ENCODE data around the gene TXNIP. TPM values are rescaled to one million over a fixed set of nuclear protein-coding genes. Genes with fewer than 3 reads are reported as not detected.

Gene TXNIP
- total and polyA plus RNA-seq, 2 donors from 2014 or later: 356 to 1,197 TPM

DNA sequence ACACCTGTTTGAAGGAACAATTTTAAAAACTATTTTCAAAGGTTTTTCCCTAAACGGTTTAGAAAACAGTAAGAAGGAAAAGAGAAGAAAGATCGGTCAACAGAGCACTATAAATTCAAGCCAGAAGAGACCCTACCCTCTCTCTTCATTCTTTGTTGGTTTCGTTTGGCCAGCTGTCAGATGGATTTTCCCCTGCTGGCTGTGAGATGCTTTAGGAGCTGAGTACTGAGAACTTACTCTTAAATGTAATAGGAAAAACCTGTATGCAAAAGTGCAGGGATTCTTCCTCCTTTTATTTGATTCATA, 1.3 kb upstream of the TXNIP start:
- no peaks in the 10 kb centered on the region for H3K27me3 ChIP-seq (ENCODE audit: control insufficient read depth, insufficient read depth, low read length)
- peak overlapping the region in 2 of 3 donors; percentile 81 to 91 for H3K9ac ChIP-seq (ENCODE audit: low read length in 3 of 3)
- peak overlapping the region; percentile 90 to 99 for H3K27ac ChIP-seq (ENCODE audit: low read depth in 2 of 2, low read length in 2 of 2)
- H3K4me1 ChIP-seq (ENCODE audit: control insufficient read depth in 2 of 3, insufficient read depth in 2 of 3, low read depth in 1 of 3, low read length in 3 of 3): peaks cover 7 to 13% (median 11%) of the 10 kb centered on the region in 3 donors
- DNase-seq (peak in 2 of 5 donors; percentile 63 to 85), FAIRE-seq (no peak)
- intact Hi-C loops (cut with DNase I): no loop called here
- TF ChIP-seq, protein P1, sequence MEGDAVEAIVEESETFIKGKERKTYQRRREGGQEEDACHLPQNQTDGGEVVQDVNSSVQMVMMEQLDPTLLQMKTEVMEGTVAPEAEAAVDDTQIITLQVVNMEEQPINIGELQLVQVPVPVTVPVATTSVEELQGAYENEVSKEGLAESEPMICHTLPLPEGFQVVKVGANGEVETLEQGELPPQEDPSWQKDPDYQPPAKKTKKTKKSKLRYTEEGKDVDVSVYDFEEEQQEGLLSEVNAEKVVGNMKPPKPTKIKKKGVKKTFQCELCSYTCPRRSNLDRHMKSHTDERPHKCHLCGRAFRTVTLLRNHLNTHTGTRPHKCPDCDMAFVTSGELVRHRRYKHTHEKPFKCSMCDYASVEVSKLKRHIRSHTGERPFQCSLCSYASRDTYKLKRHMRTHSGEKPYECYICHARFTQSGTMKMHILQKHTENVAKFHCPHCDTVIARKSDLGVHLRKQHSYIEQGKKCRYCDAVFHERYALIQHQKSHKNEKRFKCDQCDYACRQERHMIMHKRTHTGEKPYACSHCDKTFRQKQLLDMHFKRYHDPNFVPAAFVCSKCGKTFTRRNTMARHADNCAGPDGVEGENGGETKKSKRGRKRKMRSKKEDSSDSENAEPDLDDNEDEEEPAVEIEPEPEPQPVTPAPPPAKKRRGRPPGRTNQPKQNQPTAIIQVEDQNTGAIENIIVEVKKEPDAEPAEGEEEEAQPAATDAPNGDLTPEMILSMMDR (IDR thresholded peaks at IDR 0.05; ENCODE audit: borderline replicate concordance, extremely low read depth, insufficient read depth): no peak
- H3K36me3 ChIP-seq (ENCODE audit: control insufficient read depth in 2 of 3, insufficient read depth in 3 of 3, low read length in 3 of 3): peaks cover 21 to 35% (median 28%) of the 10 kb centered on the region in 3 donors
- H3K4me3 ChIP-seq (ENCODE audit: low read length in 3 of 3): peak overlapping the region in 2 of 3 donors; percentile 90 to 98
- H3K9me3 ChIP-seq (ENCODE audit: control insufficient read depth in 2 of 3, insufficient read depth in 1 of 3, low read length in 3 of 3): no peaks in the 10 kb centered on the region

DNA sequence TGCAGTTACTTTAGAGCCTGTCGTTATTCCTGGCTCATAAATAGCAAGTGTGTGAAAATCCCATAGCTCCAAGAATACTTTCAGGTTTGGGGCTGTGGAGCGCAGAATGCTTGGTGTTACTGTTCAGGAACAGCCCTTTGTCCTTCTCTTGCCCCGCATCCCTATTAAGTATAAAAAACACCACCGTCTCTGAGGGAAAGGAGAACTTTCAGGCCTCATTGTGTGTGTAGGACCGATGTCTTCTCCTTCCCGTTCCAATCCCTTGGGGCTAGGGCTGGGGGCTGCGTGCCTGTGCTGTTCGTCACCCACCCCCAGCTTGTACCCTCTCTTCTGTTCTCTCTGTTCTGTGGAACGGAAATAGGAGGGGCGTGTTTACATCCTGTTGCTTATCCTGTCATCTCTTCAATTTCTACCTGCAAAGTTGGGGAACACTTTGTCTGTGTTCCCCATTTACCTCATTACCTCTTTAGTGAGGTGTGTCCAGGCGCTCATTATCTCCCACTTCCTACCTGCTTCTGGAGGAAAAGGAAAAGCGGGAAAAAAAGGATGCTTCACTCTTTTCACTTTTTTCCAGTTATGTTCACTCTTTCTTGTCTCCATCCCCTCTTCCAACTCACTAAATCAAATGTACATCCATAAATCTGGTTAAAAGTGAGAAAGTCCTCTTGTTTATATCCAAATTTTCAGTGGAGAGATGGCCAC, 788 bp upstream of the TXNIP start:
- H3K4me1 ChIP-seq (ENCODE audit: control insufficient read depth in 2 of 3, insufficient read depth in 2 of 3, low read depth in 1 of 3, low read length in 3 of 3): peaks cover 7 to 16% (median 11%) of the 10 kb centered on the region in 3 donors
- no peaks in the 10 kb centered on the region for H3K27me3 ChIP-seq (ENCODE audit: control insufficient read depth, insufficient read depth, low read length)
- intact Hi-C loops (cut with DNase I): no loop called here
- H3K9ac ChIP-seq (ENCODE audit: low read length in 3 of 3): peak overlapping the region; percentile 81 to 91 (median 91)
- peak overlapping the region; percentile 90 to 98 (median 93) for H3K4me3 ChIP-seq (ENCODE audit: low read length in 3 of 3)
- H3K9me3 ChIP-seq (ENCODE audit: control insufficient read depth in 2 of 3, insufficient read depth in 1 of 3, low read length in 3 of 3): no peaks in the 10 kb centered on the region
- H3K36me3 ChIP-seq (ENCODE audit: control insufficient read depth in 2 of 3, insufficient read depth in 3 of 3, low read length in 3 of 3): peaks cover 23 to 39% (median 31%) of the 10 kb centered on the region in 3 donors
- FAIRE-seq (no peak), DNase-seq (peak in 3 of 5 donors; percentile 62 to 86 (median 76))
- H3K27ac ChIP-seq (ENCODE audit: low read depth in 2 of 2, low read length in 2 of 2): peak overlapping the region; percentile 90 to 99
- TF ChIP-seq, protein P1 (IDR thresholded peaks at IDR 0.05; ENCODE audit: borderline replicate concordance, extremely low read depth, insufficient read depth): no peak

DNA sequence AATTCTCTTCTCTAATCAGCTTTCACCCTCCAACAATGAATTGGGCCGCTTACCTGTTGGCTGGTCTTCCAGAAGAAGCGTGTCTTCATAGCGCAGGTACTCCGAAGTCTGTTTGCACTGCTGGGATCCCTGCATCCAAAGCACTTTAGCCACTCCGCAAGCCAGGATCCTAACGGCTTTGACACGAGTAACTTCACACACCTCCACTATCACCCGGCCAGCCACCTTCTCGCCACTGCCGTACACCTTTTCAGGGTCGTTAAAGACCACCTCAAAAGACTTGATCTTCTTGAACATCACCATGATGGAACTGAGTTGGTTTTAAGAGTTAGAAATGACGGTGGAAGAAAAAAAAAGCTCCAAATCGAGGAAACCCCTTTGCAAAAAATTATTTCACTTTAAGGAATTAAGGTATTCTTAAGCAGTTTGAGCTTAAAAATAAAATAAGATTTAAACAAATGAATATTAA, 381 bp downstream of the TXNIP start:
- DNase-seq (peak in 1 of 5 donors; percentile 59), FAIRE-seq (no peak)
- intact Hi-C loops (cut with DNase I): no loop called here
- H3K9me3 ChIP-seq (ENCODE audit: control insufficient read depth in 2 of 3, insufficient read depth in 1 of 3, low read length in 3 of 3): no peaks in the 10 kb centered on the region
- H3K27ac ChIP-seq (ENCODE audit: low read depth in 2 of 2, low read length in 2 of 2): peak overlapping the region; percentile 93 to 94
- peak overlapping the region; percentile 88 to 99 (median 98) for H3K9ac ChIP-seq (ENCODE audit: low read length in 3 of 3)
- H3K4me3 ChIP-seq (ENCODE audit: low read length in 3 of 3): peak overlapping the region; percentile 90 to 99 (median 99)
- H3K4me1 ChIP-seq (ENCODE audit: control insufficient read depth in 2 of 3, insufficient read depth in 2 of 3, low read depth in 1 of 3, low read length in 3 of 3): peaks cover 7 to 16% (median 11%) of the 10 kb centered on the region in 3 donors
- TF ChIP-seq, protein P1 (IDR thresholded peaks at IDR 0.05; ENCODE audit: borderline replicate concordance, extremely low read depth, insufficient read depth): no peak
- H3K27me3 ChIP-seq (ENCODE audit: control insufficient read depth, insufficient read depth, low read length): no peaks in the 10 kb centered on the region
- H3K36me3 ChIP-seq (ENCODE audit: control insufficient read depth in 2 of 3, insufficient read depth in 3 of 3, low read length in 3 of 3): peaks cover 23 to 44% (median 31%) of the 10 kb centered on the region in 3 donors

Data from kidney (tissue), 14 donors.